GM18858 (cell line): ENCODE data around the gene PRKCB.
"Not testable (repeated sequence)": the region's sequence is repeated elsewhere in the genome, so short reads cannot be mapped to it uniquely, and the experiment has no call there.

Experiments used
- ATAC-seq: cut with Tn5 transposase; IDR thresholded peaks from one replicate; pipeline ENCODE4 v1.9.1; 2021; ENCODE audit not compliant: unreplicated experiment

Gene PRKCB

DNA sequence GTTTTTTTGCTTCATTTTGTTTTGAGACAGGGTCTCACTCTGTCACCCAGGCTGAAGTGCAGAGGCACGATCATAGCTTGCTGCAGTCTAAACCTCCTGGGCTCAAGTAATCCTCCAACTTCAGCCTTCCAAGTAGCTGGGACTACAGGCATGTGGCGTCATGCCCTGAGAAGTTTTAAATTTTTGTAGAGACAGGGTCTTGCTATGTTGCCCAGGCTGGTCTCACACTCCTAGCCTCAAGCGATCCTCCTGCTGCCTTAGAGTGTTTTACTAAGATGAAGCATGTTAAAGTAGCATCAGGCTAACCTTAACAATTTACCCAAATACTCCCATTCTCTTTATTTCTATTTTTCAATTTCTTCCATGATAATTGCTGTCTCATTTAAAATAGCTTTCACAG is 371.1 kb downstream of the PRKCB start:
- no peak for ATAC-seq

- ATAC-seq = no peak
Measured at GRCh38 chr16:24208710-24209109, 372.9 kb downstream of the PRKCB start.

DNA sequence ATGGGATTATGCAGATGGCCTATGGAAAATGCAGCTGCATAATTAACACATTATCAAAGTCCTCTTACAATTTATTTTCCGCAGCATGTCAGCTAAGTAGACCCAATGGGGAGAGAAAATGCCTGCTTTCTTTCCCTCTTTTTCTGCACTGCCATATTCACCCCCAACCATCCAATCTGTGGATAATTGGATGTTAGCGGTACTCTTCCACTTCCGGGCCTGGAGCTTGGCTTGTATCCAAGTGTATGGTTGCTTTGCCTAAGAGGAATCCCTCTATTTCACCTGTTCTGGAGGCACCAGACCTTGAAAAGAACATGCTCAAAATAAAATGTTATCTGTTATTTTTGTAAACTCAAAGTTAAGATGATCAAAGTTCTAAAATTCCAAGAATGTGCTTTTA is 379.2 kb downstream of the PRKCB start:
- ATAC-seq = no peak

DNA sequence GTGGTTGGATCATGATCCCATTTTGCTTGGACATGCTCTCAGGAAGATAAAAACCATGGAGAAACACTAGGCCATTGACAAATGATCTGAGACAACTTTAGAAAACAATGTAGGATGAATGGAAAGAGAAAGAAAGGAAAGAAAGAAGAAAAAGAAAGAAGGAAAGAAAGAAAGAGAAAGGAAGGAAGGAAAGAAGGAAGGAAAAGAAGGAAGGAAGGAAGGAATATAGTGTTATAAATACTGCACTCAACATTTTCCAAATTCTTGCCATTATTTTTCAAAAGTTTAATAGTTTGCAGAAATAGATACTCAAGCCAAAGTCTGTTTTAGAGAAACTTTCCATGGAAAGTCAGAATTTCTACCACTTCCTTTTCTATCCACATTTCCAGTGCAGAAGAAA is 381.2 kb downstream of the PRKCB start:
- ATAC-seq = no peak

DNA sequence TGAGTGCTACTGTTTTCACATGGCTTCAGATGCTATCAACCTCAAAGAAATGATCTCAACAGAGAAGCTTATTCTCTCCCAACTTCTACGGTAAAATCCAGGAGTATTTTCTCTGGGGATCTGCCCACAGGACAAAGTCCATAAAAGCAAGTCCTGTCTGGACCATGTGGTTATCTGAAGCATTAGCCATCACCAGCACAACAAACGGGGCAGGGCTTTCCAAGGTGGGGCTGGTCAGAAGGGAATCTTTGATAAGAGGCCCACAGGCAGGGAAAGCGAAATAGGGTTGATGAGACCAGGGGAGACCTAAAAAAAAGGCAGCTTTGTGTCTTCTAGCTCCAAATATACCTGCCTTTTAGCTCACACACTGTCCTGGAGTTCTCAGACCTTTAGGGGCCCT is 381.7 kb downstream of the PRKCB start:
- ATAC-seq = no peak

- no peak for ATAC-seq
Measured at GRCh38 chr16:24218299-24218698, 382.5 kb downstream of the PRKCB start.

GRCh38 chr16:24221219-24221618 is 385.4 kb downstream of the PRKCB start:
- ATAC-seq = no peak

DNA sequence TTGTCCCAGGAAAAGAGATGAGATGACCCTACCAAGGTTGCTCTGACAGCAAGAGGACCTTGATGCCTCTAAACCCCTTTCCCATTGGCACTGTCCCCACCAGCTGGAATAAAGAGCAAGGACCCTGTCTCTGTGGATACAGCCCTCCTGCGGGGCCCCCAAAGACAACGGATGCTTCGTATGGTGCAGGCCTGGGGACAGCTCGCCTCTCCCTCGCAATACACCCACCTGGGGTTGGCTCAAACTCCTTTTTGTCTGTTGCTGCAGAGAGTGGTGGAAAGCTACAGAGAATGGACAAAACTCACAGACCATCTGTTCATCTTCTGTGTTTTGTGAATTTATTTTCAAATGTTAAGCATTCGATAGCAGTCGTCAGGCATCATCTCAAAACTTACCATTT is 392.7 kb downstream of the PRKCB start:
- no peak for ATAC-seq

DNA sequence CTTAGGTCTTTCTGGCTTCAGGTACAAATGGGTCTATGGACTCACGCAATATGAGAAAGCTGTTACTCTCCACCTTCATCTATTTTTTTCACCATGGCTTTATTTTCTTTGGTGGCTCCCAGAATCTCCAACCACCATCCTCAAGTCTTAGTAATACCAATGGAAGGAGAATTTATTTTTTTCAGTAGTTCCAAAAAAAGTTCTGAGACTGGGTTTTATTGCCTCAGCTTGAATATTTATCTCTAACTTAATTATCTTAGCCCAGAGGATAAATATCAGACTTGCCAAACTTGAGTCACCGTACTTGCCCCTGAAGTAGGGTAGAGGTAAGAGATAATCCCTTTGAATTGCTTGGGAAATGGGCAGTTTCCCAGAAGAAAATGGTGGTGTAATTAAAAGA is 397.2 kb downstream of the PRKCB start:
- ATAC-seq = no peak

GRCh38 chr16:24234737-24235136 is 399.0 kb downstream of the PRKCB start:
- no peak for ATAC-seq

DNA sequence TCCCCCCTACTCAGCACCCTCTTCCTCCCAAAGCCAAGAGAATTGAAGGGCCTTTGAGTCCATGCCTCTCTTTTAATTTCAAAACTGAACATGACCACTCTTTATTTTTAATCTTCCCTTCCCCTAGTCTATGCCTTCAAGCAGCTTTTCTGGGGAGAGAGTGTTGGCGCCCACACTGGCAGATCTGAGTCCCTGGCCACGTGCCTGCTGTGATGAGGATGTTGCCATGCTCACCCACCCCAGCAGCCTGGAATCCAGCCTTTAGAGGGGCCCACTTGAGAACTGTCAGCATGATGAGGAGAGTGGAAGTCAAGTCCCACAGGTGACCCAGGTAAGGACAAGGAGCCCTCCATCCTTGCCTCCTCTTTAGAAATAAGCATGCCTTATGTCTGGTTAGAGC is 400.0 kb downstream of the PRKCB start:
- no peak for ATAC-seq

GRCh38 chr16:24238846-24239245 is 403.1 kb downstream of the PRKCB start:
- ATAC-seq = not testable (repeated sequence)

GRCh38 chr16:24246911-24247607 is 411.3 kb downstream of the PRKCB start:
- no peak for ATAC-seq

DNA sequence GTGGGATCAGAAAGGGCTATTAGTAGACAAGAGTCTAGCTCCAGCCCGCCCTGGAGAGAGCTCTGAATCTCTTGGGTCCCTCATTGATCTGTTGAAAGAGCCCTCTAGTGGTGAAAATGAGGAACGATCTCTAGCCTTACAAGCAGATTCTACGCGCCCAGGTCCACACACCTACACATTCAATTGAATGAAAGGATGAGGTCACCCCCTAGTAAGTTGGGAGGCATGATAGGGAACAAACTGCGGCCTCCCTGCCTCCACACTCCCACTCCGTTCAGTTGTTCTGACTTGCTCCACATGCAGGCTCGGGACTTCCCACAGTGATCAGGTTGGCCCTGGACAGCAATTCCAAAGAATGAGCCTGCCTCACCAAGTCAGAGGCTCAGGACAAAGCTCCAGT is 417.4 kb downstream of the PRKCB start:
- no peak for ATAC-seq

DNA sequence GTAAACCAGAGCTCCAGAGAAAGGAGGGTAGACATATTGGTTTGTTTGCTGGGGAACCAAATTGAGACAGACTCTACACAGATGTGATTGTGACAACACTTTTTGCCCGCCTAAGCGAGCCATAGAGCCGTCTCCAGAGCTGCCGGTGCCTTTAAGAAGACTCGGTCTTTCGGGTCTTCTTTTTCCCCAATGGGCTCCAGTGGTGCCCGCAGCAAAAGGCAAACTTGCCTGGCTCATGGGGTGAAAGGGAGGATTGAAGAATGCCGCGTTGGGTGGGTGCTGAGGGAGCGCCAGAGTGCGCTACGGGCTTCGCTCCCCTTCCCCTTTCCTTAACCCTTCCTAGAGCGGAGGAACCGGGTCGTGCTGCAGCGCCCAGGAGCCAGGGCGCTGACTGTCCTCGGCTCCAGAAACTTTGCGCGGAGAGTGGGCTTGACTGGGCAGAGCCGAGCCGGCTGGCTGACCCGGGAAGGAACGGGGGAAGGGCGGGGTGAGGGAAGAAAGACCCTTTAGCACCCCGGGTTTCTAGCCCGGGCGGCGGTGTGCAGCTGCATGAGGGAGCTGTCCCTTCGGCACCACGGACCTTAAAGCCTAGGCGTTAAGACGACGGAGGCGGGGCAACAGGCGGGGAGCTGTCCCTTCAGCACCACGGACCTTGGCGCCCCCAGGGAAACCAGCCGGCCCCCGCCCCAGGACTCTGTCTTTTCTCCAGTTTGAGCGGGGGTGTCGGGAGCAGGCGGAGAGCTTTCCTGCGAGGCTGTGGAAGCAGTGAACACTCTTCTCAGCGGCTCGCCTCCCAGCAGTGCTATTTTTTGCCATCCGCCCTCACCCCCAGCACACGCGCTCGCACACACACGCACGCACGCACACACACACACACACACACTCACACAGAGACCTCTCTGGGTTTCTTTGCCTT is 419.9 kb downstream of the PRKCB start, which contains the start of gene CACNG3:
TSS of gene CACNG3 (plus strand) at position 880 of the 916 bp plus-strand sequence. CDS start 420 bp downstream, outside the sequence.
- no peak for ATAC-seq

DNA sequence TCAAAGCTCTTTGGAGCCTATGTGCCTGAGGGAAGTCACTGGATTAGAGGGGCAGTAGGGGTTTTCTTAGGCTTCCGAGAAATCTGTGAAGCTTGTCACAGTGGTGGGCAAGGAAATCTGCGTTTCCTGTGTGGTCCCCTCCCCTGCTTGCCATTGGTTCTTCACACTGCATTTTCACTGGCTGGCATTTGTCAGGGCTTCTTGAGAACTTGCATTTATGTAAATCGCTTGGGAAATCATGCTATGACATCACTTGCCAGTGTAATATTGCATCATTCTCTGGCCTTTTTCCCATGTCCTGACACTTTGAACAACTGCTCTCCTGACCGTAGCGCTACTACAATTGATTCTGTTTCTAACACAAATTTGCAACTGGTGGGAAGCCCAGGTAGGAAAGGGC is 422.2 kb downstream of the PRKCB start:
- ATAC-seq = no peak

DNA sequence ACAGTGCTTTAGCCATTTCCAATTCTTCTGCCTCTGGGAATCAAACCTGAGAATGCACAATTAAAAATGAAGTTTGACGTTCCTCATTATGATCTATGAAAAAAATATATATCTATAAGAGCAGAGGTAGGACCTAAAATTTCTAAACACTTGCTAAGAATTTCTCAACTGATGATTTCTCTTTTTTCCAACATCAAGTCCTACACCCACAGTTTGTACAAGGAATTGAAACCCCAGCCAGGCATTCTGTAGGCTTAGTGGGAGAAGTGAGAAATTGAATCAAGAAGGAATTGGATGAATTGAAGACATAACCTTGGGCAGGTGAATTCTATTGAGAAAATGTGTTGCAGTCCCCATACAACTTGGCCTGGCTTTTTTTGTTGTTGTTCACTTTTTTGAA is 423.0 kb downstream of the PRKCB start:
- ATAC-seq = no peak

- no peak for ATAC-seq
Measured at GRCh38 chr16:24262816-24263215, 427.0 kb downstream of the PRKCB start.
